Regular cardiac myocyte (primary cell): ENCODE data around the gene CYP17A1. TPM values are rescaled to one million over a fixed set of nuclear protein-coding genes. Genes with fewer than 3 reads are reported as not detected.

Experiments
- total RNA-seq: library from RNA; depleted of rRNA; stranded (reverse); fragments of >200 nt; gene quantifications from 2 replicates; pipeline ENCODE4 v1.2.3, GENCODE V29; 2014

Gene CYP17A1
- total RNA-seq = not detected in 2 replicates

GRCh38 chr10:102837230-102837721 lies at the start of gene CYP17A1:
CYP17A1 (minus strand) TSS chr10:102837413; CDS start chr10:102837361, 52 bp downstream.

GRCh38 chr10:102869258-102870198 lies 32.3 kb upstream of the CYP17A1 start, which contains the start of gene AS3MT:
AS3MT (plus strand) TSS chr10:102869470; CDS start chr10:102869593, 123 bp downstream.

Other genes starting within 250 kb of the CYP17A1 start
- 61.4 and 99.5 TPM in 2 replicates for gene TRIM8, start 192.9 kb downstream of the CYP17A1 start, total RNA-seq
- 6.2 and 11.5 TPM in 2 replicates for gene ARL3, start 123.0 kb downstream of the CYP17A1 start, total RNA-seq
- 5.6 and 7.5 TPM in 2 replicates for gene SFXN2, start 122.8 kb downstream of the CYP17A1 start, total RNA-seq
- gene WBP1L, start 93.5 kb downstream of the CYP17A1 start, total RNA-seq = 61.9 and 65.1 TPM in 2 replicates
- gene BORCS7, start 16.8 kb upstream of the CYP17A1 start, total RNA-seq = 12.5 and 17.2 TPM in 2 replicates
- 7.3 and 7.5 TPM in 2 replicates for gene AS3MT, start 32.1 kb upstream of the CYP17A1 start, total RNA-seq
- 4.0 and 9.0 TPM in 2 replicates for gene CNNM2, start 80.9 kb upstream of the CYP17A1 start, total RNA-seq